Renal pelvis (tissue), 4 donors: ENCODE results near the gene COL5A3. TPM values are rescaled to one million over a fixed set of nuclear protein-coding genes. Genes with fewer than 3 reads are reported as not detected.
A peak's percentile ranks its signal among the peaks of the same experiment; 100 is the strongest.
"Not testable (repeated sequence)": the region's sequence is repeated elsewhere in the genome, so short reads cannot be mapped to it uniquely, and the experiment has no call there.

Experiments used
- DNase-seq: peaks from one replicate; pipeline ENCODE4 v3.0.0-alpha.2; 2013
- polyA plus RNA-seq, 3 donors: library from polyadenylated mRNA; unstranded; fragments of 120-200 nt; gene quantifications; one replicate each; pipeline ENCODE4 v1.2.1, GENCODE V29; 2013; ENCODE audit not compliant: insufficient read length in 3 of 3

The COL5A3 gene
- polyA plus RNA-seq, 3 donors = 0.99 to 1.4 (median 1.1) TPM

DNA sequence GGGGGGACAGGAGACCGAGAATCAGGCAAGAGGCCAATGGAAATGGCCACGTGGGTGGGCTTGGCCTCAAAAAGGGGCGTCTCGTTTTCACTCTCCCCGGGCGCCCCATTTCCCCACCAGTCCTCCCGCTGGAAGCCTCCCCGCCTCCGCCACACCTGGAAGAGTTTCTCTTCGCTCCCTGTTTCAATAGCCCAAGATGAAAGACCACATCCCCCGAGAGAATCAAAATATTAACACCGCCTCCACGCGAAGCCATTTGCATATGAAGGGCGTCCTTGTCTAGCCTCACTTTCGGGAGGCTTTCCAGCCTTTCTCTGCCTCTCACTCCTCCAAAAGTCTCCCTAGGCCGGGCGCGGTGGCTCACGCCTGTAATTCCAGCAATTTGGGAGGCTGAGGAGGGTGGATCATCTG lies 73.3 kb downstream of the COL5A3 start:
- no peak for DNase-seq

DNA sequence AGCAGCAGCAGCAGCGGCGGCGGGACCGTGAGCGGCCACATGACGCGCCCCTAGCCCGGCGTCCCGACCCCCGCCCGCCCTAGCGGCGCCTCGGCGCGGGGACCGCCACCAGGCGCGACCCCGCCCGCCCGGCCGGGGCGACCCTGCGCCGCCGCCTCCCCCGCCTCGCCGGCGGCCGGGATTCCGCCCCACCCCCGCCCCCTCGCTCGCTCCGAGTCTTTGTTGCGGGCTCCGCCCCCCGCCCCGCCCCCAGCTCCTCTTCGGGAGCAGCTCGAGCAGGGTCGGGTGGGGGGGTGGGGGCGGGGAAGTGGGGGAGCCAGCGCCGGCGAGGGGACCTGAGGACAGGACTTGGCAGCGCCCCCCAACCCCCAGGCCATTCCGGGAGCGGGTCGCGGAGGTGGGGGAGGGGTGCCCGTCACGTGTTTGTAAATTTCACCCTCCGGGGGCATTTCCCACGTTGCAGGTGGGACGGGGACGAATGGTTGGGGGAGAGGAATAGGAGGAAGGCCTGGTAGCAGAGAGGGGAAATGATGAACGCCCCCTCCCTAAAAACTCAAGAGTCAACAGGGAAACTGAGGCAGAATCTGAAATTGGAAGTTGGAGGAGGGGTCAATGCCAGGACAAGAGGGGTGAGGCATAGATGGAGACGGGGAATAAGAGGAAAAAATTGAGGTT lies 73.8 kb downstream of the COL5A3 start, which contains the start of gene OLFM2:
TSS of gene OLFM2 (minus strand) at position 190 of the 675 bp plus-strand sequence. CDS start at position 41, 149 bp downstream.
- DNase-seq = no peak

DNA sequence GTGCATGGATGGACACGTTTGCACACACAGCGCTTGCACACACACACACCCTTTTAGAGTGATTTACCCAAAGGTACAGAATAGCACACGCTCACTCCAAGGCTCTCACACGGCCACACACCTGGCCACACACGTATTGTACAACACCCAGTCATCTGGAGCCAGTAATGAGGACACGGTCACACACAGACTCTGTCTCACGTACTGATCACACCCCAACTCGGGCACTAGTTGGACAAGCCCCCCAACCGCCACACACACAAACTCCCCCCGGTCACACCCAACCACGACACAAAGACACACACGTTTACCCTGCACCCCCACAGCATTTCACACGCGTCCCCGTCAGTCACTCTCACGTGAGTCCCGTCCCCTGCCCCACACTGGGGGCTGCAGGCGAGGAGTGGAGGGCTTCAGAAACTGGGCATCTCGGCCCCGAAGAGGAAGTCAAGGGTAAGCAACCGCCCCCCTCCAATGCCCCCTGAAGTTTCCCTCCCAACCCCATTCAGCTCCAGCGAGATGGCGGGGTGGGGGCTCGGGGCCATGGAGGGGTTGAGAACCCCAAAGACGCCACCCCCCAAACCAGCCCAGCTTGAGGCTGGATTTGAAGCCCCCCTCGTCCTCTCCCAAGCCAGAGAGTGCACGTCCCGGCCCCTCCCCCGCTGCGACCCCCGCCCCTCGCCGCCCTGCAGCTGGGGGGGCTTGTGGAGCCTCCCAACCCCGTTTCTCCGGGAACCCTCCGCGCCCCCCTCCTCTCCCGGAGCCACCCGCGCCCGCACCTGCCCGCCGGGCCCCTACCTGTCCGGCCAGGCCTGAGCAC lies 74.6 kb downstream of the COL5A3 start:
- no peak for DNase-seq

DNA sequence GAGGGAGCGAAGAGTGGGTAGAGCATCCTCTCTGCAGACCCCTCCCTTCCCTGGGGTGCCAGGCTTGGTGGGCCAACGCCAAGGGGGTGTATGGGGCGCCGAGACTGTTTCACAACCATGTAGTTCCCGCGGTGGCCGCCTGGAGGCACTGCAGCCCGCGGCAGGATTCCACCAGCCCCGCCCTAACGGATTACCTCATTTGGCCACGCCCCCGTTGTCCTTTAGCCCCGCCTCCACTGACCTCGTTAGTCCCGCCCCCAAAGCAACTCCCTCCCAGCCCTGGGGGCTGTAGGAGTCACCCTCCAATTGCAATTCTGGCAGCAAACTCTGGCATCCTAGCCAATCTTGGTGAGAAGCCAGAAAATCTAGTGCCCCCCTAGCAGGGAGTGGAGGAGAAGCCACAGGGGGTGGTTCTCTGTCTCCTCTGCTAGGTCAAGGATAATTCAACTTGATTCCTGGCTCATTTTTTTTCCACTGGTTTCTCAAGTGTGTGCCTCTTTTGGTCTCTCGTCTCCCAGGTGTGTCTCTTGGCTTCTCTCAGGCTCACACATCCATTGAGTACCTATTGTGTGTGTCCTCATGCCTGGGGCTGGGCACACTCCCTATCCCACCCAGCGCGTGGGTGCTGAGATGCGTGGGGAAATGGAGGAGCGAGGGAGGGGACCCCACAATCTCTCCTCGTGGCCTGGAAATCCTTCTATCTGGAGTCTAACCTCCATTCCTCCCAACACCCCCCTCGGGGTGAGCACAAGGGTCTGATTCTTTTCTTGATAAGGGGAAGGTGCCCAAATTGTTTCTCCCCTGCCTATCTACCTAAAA lies 76.0 kb downstream of the COL5A3 start:
- DNase-seq = no peak

DNA sequence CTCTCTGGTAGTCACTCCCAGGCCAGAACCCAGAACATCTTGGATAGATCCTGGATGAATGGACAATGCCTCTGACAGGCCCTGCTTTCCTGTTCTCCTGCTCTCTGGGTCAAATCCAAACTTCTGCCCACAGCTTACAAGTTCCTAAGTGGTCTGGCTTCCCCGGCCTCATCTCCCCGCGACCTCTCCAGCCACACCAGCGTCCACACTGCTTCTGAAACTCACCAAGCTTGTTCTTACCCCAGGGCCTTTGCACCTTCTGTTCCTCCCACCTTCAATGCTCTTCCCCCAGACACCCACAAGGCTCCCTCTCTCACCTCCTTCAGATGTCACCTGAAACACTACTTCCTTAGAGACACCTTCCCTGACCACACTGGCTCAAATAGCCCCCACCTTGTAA lies 77.5 kb downstream of the COL5A3 start:
- no peak for DNase-seq

DNA sequence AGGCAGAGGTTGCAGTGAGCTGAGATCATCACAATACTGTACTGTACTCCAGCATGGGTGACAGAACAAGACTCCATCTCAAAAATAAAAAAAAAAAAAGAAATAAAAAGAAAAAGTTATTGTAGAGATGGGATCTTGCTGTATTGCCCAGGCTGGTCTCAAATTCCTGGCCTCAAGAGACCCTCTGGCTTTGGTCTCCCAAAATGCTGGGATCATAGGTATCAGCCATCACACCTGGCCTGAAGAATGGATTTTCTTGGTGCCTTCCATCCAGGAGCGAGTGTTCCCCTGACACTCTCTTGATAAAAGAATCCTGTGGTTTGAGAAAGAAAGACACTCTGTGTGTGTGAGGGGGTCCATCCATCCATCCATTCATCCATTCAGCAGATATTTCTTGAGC lies 78.7 kb downstream of the COL5A3 start:
- DNase-seq = no peak

DNA sequence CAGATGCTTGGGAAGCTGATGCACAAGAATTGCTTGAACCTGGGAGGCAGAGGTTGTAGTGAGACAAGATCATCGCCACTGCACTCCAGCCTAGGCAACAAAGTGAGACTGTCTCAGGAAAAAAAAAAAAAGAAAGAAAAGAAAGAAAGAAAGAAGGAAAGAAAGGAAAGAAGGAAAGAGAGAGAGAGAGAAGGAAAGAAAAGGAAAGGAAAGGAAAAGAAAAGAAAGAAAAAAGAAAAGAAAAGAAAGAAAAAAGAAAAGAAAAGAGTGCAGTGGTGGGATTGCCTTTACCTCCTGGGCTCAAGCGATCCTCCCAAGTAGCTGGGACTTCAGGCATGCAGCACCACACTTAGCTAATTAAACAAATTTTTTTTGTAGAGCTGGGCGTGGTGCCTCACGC lies 86.9 kb downstream of the COL5A3 start:
- no peak for DNase-seq

DNA sequence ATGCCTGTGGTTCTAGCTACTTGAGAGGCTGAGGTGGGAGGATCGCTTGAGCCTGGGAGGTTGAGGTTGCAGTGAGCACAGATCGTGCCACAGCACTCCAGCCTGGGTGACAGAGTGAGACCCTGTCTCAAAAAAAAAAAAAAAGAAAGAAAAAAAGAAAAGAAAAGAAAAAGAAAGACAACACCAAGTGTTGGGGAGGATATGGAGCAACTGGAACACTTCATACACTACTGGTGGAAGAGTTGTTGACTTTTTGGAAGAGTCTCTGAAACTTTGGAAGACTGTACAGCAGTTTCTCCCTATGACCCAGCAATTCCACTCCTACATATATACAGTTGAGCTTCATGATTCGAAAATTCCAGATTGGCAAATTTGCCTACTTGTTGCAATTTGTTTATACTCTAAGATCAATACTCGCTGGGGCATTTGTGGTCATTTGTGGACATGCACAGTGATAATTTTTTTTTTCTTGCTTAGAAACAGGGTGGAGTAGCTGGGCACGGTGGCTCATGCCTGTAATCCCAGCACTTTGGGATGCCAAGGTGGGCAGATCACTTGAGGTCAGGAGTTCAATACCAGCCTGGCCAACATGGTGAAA lies 87.4 kb downstream of the COL5A3 start:
- DNase-seq = not testable (repeated sequence)

DNA sequence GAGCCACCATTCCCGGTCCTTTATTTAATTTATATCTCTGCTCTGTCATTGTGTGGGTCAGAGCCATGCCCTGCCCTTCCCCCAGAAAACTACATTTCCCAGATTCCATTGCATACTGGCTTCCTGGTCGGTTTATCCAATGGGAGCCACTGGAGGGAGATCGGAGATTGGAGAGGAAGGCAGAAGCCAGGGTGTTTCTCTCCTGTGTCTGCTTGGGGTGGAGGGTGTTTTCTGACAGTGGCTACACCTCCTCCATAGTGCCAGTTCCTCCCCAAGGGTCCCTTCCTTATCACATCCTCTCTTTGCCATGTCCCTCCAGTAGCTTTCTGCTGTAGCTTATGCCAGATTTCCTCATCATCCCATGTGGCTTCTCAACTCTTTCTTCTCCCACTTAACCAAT lies 93.0 kb downstream of the COL5A3 start:
- DNase-seq = no peak

DNA sequence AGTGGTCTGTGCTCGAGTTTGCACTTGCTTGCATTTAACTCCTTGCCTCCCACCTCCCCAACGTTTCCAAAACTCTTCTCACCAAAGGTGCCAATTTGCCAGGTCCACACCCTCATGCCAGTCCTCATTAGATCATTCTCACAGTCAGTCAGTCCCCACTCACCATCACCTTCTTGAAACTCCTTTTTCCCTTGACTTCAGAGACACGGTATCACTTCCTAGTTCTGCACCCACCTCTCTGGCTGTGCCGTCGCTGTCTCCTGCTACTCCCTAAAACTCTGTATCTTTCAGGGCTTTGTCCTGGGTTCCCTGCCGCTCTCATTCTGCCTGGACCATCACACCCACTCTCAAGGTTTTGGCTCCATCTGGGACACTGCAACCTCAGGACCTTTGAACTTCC lies 93.6 kb downstream of the COL5A3 start:
- DNase-seq = no peak

DNA sequence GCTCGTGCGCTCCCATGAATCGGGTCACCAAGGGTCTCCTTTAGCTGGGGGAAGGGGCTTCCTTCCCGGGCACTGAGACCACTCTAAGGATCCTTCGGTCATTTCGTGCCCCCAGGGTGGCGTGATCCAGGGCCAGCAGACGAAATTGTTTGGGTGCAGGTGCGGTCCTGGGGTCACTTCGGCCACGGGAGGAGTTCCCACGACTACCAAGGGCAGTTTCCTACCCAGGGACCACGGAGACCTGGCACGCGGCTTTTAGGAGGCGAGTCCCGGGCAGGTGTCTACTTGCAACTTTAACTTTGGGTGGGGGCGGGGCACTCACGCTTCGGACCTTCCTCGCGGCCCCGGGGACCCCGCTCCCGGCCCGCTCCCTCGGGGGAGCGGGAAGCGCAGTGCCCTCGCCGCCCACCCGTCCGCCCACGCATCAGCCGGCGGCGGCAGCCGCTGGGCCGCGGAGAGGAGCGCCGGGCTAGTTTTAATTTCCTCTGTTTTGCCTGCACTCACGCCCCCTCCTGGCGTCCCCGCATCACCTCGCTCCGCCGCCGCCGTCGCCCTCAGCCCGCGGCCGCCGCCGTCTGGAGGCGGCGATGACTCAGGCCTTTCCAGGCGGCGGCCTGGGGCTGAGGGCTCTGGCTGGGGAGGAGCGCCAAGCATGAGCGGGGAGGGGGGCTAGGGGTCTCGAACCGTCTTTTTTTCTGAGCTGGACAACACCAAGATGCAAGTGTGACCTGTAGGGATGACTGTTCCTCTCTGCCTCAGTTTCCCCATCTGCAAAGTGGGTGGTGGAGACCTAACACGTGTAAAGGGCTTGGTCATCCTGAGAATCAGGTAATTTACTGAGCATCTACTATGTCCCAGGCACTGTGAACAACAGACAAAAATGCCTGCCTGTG lies 95.7 kb downstream of the COL5A3 start:
- DNase-seq = peak; percentile 81

DNA sequence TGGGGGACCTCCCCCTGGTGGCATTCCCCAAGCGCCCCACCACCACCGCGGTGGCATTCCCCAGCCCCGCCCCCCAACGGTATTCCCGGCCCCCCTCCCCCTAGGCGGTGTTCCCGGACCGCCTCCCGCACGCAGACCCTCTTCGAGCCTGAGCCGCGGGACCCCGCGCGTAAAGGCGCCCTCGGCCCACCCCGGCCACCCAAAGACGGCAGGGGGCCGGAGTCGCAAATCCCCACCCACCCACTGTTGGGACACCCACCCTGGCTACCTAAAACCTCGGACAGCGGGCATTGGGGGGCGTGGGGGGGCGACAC lies 96.3 kb downstream of the COL5A3 start:
- no peak for DNase-seq

DNA sequence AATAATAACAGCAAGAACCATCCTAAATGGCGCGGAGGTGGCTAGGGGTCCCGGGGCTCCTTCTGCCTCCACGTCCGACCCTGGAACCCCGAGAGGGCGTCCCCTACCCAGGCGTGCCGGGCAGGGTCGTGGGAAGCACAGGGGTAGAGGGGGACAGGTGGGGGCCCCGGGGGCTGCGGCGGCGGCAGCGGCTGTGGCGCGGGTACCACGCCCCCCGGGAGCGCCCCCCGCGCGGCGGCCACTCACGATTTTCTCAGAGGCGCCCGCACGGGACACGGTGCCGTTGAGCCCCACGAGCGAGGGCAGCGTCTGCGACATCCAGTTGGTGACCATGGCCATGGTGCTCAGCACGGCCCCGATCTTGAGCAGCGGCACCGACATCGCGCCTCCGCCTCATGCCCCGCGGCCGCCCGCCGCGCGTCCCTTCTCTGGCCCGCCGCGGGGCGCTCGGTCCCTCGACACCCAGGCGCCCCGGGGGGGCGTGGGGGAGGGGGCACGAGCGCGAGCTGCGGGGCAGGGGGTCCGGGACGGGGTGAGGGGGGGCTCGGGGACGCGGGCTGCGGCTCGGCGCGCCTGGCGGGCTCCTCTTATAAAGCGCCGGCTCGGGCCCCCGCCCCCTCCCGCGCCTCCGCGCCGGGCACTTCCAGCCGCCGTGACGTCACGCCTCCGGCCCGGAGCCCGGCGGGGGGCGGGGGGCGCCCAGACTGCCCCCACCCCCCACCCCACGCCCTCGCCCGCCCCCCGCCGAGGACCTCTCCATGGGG lies 96.9 kb downstream of the COL5A3 start:
- DNase-seq = no peak

DNA sequence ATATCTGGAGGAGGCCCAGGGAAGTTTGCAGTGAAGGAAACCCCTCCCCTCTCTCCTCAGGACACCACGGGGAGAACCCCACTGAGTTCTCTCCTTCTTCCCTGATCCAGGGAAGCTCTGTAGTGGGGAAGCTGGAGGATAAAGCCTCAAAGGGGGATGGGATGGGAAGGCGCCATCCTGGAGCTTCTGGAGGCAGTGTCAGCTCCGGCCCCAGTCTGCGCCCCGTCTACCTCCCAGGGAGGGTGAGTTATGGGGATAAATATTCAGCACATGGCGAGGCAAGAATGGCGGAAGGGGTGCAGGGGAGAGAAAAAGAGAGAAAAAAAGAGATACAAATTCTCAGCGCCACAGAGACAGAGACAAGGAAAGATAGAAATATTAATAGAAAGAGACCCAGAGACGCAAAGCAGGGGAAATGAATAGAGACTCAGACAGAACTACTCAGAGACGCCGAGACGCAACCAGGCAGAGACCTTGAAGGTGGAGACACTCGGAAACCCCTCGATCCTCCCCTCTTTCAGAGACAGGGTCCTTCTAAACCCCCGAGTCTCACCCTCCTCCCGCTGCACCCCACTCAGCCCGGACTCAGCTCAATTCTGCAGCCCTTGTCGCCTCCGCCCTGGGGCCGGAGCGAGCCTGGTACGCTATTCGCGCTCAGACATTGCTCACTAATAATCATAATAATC lies 97.6 kb downstream of the COL5A3 start:
- DNase-seq = no peak

DNA sequence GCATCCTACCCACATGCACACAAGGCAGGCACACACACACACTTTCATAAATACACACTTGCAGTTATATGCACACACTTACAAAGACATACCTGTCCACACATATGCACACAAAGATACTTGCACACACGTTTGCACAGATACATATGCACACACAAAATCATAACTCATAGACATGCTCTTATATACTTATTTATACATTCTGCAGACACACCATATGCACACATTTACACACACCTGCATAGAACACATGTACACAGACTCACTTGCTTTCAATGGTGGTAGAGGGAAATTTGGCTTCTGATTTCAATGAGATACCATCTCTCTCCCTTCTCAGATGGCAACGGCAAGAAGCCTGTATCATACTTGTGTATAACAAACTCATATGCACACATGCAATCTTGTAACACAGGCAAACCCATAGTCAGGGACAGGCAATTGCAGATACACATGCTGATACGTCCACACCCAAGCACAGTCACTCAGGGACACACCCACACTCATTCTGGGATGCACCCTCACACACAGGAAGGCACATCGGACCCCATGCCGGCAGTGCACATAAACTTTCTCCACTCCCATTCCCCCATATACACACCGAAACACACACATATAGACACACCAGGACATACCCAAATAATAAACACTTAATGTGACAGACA lies 98.6 kb downstream of the COL5A3 start:
- no peak for DNase-seq

DNA sequence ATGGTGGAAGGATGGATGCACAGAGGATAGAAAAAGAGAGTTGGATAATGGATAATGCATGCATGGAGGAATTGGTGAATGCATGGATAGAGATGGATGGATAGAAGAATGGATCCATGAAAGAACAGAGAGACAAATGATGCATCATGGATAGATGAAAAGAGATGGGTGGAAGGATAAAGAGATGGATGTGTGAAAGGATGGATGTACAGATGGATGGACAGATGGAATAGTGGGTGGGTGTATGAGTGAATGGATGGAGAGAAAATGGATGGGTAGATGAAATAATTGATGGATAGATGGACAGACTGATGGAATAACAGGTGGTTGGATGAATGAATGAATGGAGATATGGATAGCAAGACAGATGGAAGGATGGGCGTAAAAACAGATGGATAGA lies 99.7 kb downstream of the COL5A3 start:
- DNase-seq = no peak
